ENCODE data around the gene TNNI2. TPM values are rescaled to one million over a fixed set of nuclear protein-coding genes. Genes with fewer than 3 reads are reported as not detected.

TNNI2 gene
- total and polyA plus RNA-seq, 4 donors = 0.22 to 0.28 TPM; not detected in 2

- Histone ChIP-seq H3K9me3 (ENCODE audit: control insufficient read depth in 4 of 4, low read length in 3 of 4) (no peaks in the 10 kb centered on the region), H3K27me3 (ENCODE audit: control insufficient read depth in 4 of 4, insufficient read depth in 4 of 4, low read length in 3 of 4) (no peaks in the 10 kb centered on the region), H3K9ac (ENCODE audit: low read depth in 1 of 2, low read length in 2 of 2) (no peak overlapping the region), H3K4me1 (ENCODE audit: control insufficient read depth in 4 of 4, insufficient read depth in 4 of 4, low read length in 3 of 4) (no peaks in the 10 kb centered on the region), H3K36me3 (ENCODE audit: control insufficient read depth in 4 of 4, insufficient read depth in 3 of 4, low read depth in 1 of 4, low read length in 3 of 4) (peaks cover 0 to 2% (median 0%) of the 10 kb centered on the region in 4 donors), H3K27ac (ENCODE audit: low read depth in 1 of 2, low read length in 2 of 2) (no peak overlapping the region), H3K4me3 (ENCODE audit: low read depth in 1 of 3, low read length in 3 of 3) (no peak overlapping the region)
- TF ChIP-seq CTCF (IDR thresholded peaks at IDR 0.05; ENCODE audit: low read depth, low read length, missing input control) (no peak), FOXA1 (IDR thresholded peaks at IDR 0.05) (no peak)
- TF ChIP-seq, protein P1, sequence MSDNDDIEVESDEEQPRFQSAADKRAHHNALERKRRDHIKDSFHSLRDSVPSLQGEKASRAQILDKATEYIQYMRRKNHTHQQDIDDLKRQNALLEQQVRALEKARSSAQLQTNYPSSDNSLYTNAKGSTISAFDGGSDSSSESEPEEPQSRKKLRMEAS (IDR thresholded peaks at IDR 0.05) = no peak
- WGBS = 81% methylated on average over 43 of the region's 43 CpGs
- no peak for DNase-seq (ENCODE audit: low spot score)
These were observed 42.9 kb downstream of the TNNI2 start for GRCh38 chr11:1881442-1882264.

- no peak overlapping the region for H3K4me3 ChIP-seq (ENCODE audit: low read depth in 1 of 3, low read length in 3 of 3)
- 36% methylated on average over 23 of the region's 23 CpGs for WGBS
These were observed 43.8 kb downstream of the TNNI2 start for GRCh38 chr11:1882265-1883238.

More at GRCh38 chr11:1882265-1883238, 43.8 kb downstream of the TNNI2 start:
- H3K9ac ChIP-seq (ENCODE audit: low read depth in 1 of 2, low read length in 2 of 2) = no peak overlapping the region
- no peaks in the 10 kb centered on the region for H3K27me3 ChIP-seq (ENCODE audit: control insufficient read depth in 4 of 4, insufficient read depth in 4 of 4, low read length in 3 of 4)
- peak; percentile 90 for TF ChIP-seq CTCF (IDR thresholded peaks at IDR 0.05; ENCODE audit: low read depth, low read length, missing input control)
- TF ChIP-seq SP1 (IDR thresholded peaks at IDR 0.05) = no peak
- TF ChIP-seq RAD21 (IDR thresholded peaks at IDR 0.05) = peak; percentile 88 to 94
- no peak overlapping the region for H3K27ac ChIP-seq (ENCODE audit: low read depth in 1 of 2, low read length in 2 of 2)
- peaks cover 0 to 2% (median 0%) of the 10 kb centered on the region in 4 donors for H3K36me3 ChIP-seq (ENCODE audit: control insufficient read depth in 4 of 4, insufficient read depth in 3 of 4, low read depth in 1 of 4, low read length in 3 of 4)
- no peaks in the 10 kb centered on the region for H3K4me1 ChIP-seq (ENCODE audit: control insufficient read depth in 4 of 4, insufficient read depth in 4 of 4, low read length in 3 of 4)
- H3K9me3 ChIP-seq (ENCODE audit: control insufficient read depth in 4 of 4, low read length in 3 of 4) = no peaks in the 10 kb centered on the region
- DNase-seq (ENCODE audit: low spot score) = peak; percentile 91
